ENCODE results near the gene CMTM1. TPM values are rescaled to one million over a fixed set of nuclear protein-coding genes. Genes with fewer than 3 reads are reported as not detected.

The CMTM1 gene
- polyA plus RNA-seq, 1 donor from 2014 or later, result 1.6 TPM

DNA sequence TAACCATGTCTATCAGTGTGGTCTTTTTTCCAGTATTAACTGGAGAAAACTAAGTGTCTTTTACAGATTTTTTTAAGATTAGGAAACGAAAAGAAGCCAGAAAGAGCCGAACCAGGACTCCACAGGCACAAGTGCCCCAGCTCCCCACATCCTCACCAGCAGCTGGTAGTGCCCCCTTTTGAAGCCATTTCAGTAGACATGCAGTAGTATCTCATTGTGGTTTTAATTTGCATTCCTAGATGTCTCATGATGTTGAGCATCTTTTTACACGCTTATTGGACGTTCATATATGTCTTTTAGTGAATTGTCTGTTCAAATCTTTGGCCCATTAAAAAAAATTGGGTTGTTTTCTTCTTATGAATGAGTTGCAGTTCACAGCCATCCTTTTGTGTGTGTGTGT lies 33.5 kb downstream of the CMTM1 start:
- H3F3A ChIP-seq (ENCODE audit: insufficient read depth, low read length, poor library complexity, severe bottlenecking), result no peaks in the 10 kb centered on the region

DNA sequence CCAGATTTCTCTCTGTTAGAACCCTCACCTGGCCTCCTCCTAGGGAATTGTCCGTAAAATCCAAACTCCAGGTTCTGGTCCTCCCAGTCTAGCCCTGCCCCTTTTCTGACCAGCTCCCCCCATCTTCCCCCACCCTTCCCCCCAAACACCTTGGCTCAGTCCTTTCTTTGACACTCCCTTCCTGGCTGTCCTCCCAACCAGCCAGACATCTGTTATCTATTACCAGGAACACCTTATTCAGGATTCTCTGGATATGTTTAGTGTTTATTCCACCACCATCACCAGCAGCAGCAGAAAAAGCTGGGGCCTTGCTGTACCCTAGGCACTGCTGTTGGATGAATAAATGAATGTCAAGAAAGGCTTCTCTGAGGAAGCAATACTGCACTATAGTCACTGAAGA lies 34.2 kb downstream of the CMTM1 start:
- no peaks in the 10 kb centered on the region for H3K9me2 ChIP-seq (ENCODE audit: insufficient read depth, low read length)
- no peaks in the 10 kb centered on the region for H3F3A ChIP-seq (ENCODE audit: insufficient read depth, low read length, poor library complexity, severe bottlenecking)
- no peaks in the 10 kb centered on the region for H3K36me3 ChIP-seq (ENCODE audit: insufficient read depth, low read length)
- no peak overlapping the region for H3K9ac ChIP-seq (ENCODE audit: low read length)
- no peak overlapping the region for H3K4me2 ChIP-seq (ENCODE audit: low read length)
- H3K4me3 ChIP-seq (ENCODE audit: low read length), result no peak overlapping the region
- H3K27ac ChIP-seq (ENCODE audit: low read length), result no peak overlapping the region
- TF ChIP-seq RAD21 (conservative IDR thresholded peaks at IDR 0.05) (no peak), SMC3 (conservative IDR thresholded peaks at IDR 0.05; ENCODE audit: poor library complexity) (no peak), POLR2AphosphoS5 (IDR thresholded peaks at IDR 0.05) (no peak), TAF1 (IDR thresholded peaks at IDR 0.05; ENCODE audit: low read depth) (no peak), REST (IDR thresholded peaks at IDR 0.05; ENCODE audit: borderline replicate concordance) (no peak), MXI1 (conservative IDR thresholded peaks at IDR 0.05; ENCODE audit: poor library complexity, severe bottlenecking) (no peak), CTCF (IDR thresholded peaks at IDR 0.05; ENCODE audit: poor library complexity, severe bottlenecking) (no peak), EZH2 (IDR thresholded peaks at IDR 0.05; ENCODE audit: borderline replicate concordance, insufficient read depth, low read length, poor library complexity, severe bottlenecking) (no peak), EP300 (conservative IDR thresholded peaks at IDR 0.05; ENCODE audit: poor library complexity, severe bottlenecking) (no peak)
- H4K20me1 ChIP-seq (ENCODE audit: insufficient read depth), result no peaks in the 10 kb centered on the region
- no peaks in the 10 kb centered on the region for H3K79me2 ChIP-seq (replicated peaks; ENCODE audit: insufficient read depth, low read length)
- H3K9me3 ChIP-seq (ENCODE audit: low read length), result no peaks in the 10 kb centered on the region
- H2AFZ ChIP-seq (ENCODE audit: low read depth, low read length), result no peak overlapping the region
- no peaks in the 10 kb centered on the region for H3K27me3 ChIP-seq (ENCODE audit: insufficient read depth, low read depth, low read length)

More for the DNA sequence above, 33.5 kb downstream of the CMTM1 start:
- Histone ChIP-seq H3K36me3 (ENCODE audit: insufficient read depth, low read length) (no peaks in the 10 kb centered on the region), H3K4me2 (ENCODE audit: low read length) (no peak overlapping the region), H3K79me2 (replicated peaks; ENCODE audit: insufficient read depth, low read length) (no peaks in the 10 kb centered on the region), H3K27ac (ENCODE audit: low read length) (no peak overlapping the region), H3K27me3 (ENCODE audit: insufficient read depth, low read depth, low read length) (no peaks in the 10 kb centered on the region), H3K4me3 (ENCODE audit: low read length) (no peak overlapping the region), H3K9me2 (ENCODE audit: insufficient read depth, low read length) (no peaks in the 10 kb centered on the region), H3K9ac (ENCODE audit: low read length) (no peak overlapping the region), H4K20me1 (ENCODE audit: insufficient read depth) (no peaks in the 10 kb centered on the region), H3K9me3 (ENCODE audit: low read length) (no peaks in the 10 kb centered on the region), H2AFZ (ENCODE audit: low read depth, low read length) (no peak overlapping the region)
- no peak for TF ChIP-seq SMC3 (conservative IDR thresholded peaks at IDR 0.05; ENCODE audit: poor library complexity)

DNA sequence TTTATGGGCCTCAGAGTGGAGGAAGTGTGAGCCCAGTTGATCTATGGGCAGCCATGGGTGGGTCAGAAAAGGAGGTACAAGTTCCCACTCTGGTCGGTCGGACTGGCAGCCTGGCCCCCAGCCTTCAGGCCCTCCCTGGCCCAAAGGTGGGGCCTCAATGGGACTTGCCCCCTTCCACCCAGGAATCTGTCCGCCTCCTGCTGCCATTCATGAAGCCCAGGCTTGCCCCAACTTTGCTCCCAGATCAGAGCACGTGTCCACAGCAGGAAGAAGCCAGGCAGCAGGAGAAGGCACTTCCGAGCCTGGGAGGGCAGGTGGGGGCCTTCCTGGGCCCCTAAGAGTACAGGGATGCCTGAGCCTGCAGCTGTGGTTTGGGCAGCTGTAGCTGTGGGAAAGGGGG lies 35.2 kb downstream of the CMTM1 start:
- no peak overlapping the region for H3K4me2 ChIP-seq (ENCODE audit: low read length)
- H3K36me3 ChIP-seq (ENCODE audit: insufficient read depth, low read length), result no peaks in the 10 kb centered on the region
- no peaks in the 10 kb centered on the region for H4K20me1 ChIP-seq (ENCODE audit: insufficient read depth)
- TF ChIP-seq SMC3 (conservative IDR thresholded peaks at IDR 0.05; ENCODE audit: poor library complexity), result no peak
- no peak for TF ChIP-seq CTCF (IDR thresholded peaks at IDR 0.05; ENCODE audit: poor library complexity, severe bottlenecking)
- TF ChIP-seq TAF1 (IDR thresholded peaks at IDR 0.05; ENCODE audit: low read depth), result no peak
- no peak for TF ChIP-seq POLR2AphosphoS5 (IDR thresholded peaks at IDR 0.05)
- TF ChIP-seq EZH2 (IDR thresholded peaks at IDR 0.05; ENCODE audit: borderline replicate concordance, insufficient read depth, low read length, poor library complexity, severe bottlenecking), result no peak
- TF ChIP-seq REST (IDR thresholded peaks at IDR 0.05; ENCODE audit: borderline replicate concordance), result no peak
- no peak for TF ChIP-seq EP300 (conservative IDR thresholded peaks at IDR 0.05; ENCODE audit: poor library complexity, severe bottlenecking)
- TF ChIP-seq RAD21 (conservative IDR thresholded peaks at IDR 0.05), result no peak
- TF ChIP-seq MXI1 (conservative IDR thresholded peaks at IDR 0.05; ENCODE audit: poor library complexity, severe bottlenecking), result no peak
- H3F3A ChIP-seq (ENCODE audit: insufficient read depth, low read length, poor library complexity, severe bottlenecking), result no peaks in the 10 kb centered on the region
- H3K9me3 ChIP-seq (ENCODE audit: low read length), result no peaks in the 10 kb centered on the region
- H3K4me3 ChIP-seq (ENCODE audit: low read length), result no peak overlapping the region
- no peaks in the 10 kb centered on the region for H3K79me2 ChIP-seq (replicated peaks; ENCODE audit: insufficient read depth, low read length)
- H3K27me3 ChIP-seq (ENCODE audit: insufficient read depth, low read depth, low read length), result no peaks in the 10 kb centered on the region
- no peak overlapping the region for H3K9ac ChIP-seq (ENCODE audit: low read length)
- no peak overlapping the region for H3K27ac ChIP-seq (ENCODE audit: low read length)
- no peaks in the 10 kb centered on the region for H3K9me2 ChIP-seq (ENCODE audit: insufficient read depth, low read length)
- no peak overlapping the region for H2AFZ ChIP-seq (ENCODE audit: low read depth, low read length)
